GM19452 (cell line): ENCODE measurements around the gene ATP2A2.
"Not testable (repeated sequence)": the region's sequence is repeated elsewhere in the genome, so short reads cannot be mapped to it uniquely, and the experiment has no call there.

Experiments
- ATAC-seq: cut with Tn5 transposase; IDR thresholded peaks from one replicate; pipeline ENCODE4 v1.9.1; 2021; ENCODE audit not compliant: unreplicated experiment

The ATP2A2 gene

GRCh38 chr12:110340261-110340660 is 59.2 kb downstream of the ATP2A2 start:
- ATAC-seq = not testable (repeated sequence)

GRCh38 chr12:110340706-110341105 is 59.7 kb downstream of the ATP2A2 start:
- no peak for ATAC-seq

- ATAC-seq = no peak
Measured at GRCh38 chr12:110342157-110342556, 61.1 kb downstream of the ATP2A2 start.

- ATAC-seq = no peak
Measured at GRCh38 chr12:110343114-110343513, 62.1 kb downstream of the ATP2A2 start.

- ATAC-seq = no peak
Measured at GRCh38 chr12:110343736-110344555, 62.9 kb downstream of the ATP2A2 start.

GRCh38 chr12:110344657-110345056 is 63.6 kb downstream of the ATP2A2 start:
- no peak for ATAC-seq

- ATAC-seq = no peak
Measured at GRCh38 chr12:110345176-110345661, 64.2 kb downstream of the ATP2A2 start.

- no peak for ATAC-seq
Measured at GRCh38 chr12:110345963-110346362, 64.9 kb downstream of the ATP2A2 start.

- ATAC-seq = no peak
Measured at GRCh38 chr12:110347767-110348166, 66.7 kb downstream of the ATP2A2 start.

- no peak for ATAC-seq
Measured at GRCh38 chr12:110348431-110349059, 67.5 kb downstream of the ATP2A2 start.

GRCh38 chr12:110349096-110349495 is 68.0 kb downstream of the ATP2A2 start:
- ATAC-seq = no peak

- ATAC-seq = no peak
Measured at GRCh38 chr12:110349514-110350151, 68.6 kb downstream of the ATP2A2 start.

GRCh38 chr12:110351119-110351518 is 70.1 kb downstream of the ATP2A2 start:
- ATAC-seq = no peak

GRCh38 chr12:110352401-110352800 is 71.4 kb downstream of the ATP2A2 start:
- ATAC-seq = no peak

GRCh38 chr12:110353211-110353965 is 72.3 kb downstream of the ATP2A2 start:
- ATAC-seq = no peak

GRCh38 chr12:110354172-110354780 is 73.2 kb downstream of the ATP2A2 start:
- ATAC-seq = no peak

GRCh38 chr12:110355073-110355472 is 74.0 kb downstream of the ATP2A2 start:
- no peak for ATAC-seq

- ATAC-seq = not testable (repeated sequence)
Measured at GRCh38 chr12:110358384-110359097, 77.5 kb downstream of the ATP2A2 start.

GRCh38 chr12:110361216-110361615 is 80.2 kb downstream of the ATP2A2 start:
- ATAC-seq = no peak
